Esophagus mucosa (tissue), 1 donor: Measurements from ENCODE around the gene HRAS. TPM values are rescaled to one million over a fixed set of nuclear protein-coding genes. Genes with fewer than 3 reads are reported as not detected.

ENCODE experiments used
- ATAC-seq: fragments of 200-7000 bp; cut with Tn5 transposase; one replicate; pipeline ENCODE4 v1.9.1; 2020
- total RNA-seq: library from RNA; stranded (reverse); gene quantifications from one replicate; pipeline ENCODE4 v1.2.4, GENCODE V29; 2023
- donor health status: DM: yes; HTN: yes; CAD: no.

Gene HRAS
- total RNA-seq, 1 donor from 2014 or later = 118 TPM

- ATAC-seq = no peak
Measured at GRCh38 chr11:553083-553987, 18.0 kb upstream of the HRAS start.

GRCh38 chr11:551596-551995 lies 16.2 kb upstream of the HRAS start:
- no peak for ATAC-seq

- no peak for ATAC-seq
Measured at GRCh38 chr11:551131-551530, 15.8 kb upstream of the HRAS start.

DNA sequence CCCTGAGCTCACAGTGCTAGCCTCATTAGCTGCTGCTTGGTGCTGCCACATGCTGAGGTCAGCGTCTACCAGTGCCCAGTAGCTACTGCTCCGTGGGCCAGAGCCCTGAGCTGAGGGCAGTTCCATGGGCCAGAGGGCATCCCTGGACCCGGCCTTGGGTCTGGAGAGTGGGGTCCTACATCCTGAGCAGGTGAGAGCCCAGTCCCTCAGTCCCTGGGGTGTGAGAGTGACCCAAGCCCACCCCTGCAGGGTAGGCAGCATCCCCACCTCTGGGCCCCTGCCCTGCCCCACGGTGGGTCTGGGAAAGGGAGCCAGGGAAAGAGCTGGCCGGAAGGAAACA lies 15.3 kb upstream of the HRAS start:
- ATAC-seq = no peak

- ATAC-seq = no peak
Measured at GRCh38 chr11:550021-550745, 14.8 kb upstream of the HRAS start.

GRCh38 chr11:548700-549603 lies 13.6 kb upstream of the HRAS start:
- ATAC-seq = no peak

DNA sequence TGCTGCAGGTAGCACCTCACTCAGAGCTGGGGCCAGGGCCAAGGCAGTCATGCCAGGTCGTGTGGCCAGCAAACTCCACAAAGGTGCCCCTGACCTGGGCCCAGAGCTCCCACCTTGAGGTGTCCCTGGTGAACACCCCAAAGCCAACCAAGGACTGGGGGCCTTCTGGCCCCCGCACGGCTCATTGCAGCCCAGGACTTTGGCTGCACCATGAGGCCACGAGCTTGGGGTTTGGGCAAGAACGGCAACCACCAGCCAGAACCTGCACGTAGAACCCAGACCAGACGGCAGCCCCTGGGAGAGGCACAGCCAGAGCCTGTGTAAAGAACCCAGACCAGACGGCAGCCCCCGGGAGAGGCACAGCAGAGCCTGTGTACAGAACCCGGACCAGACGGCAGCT lies 9.8 kb upstream of the HRAS start:
- ATAC-seq = no peak

- ATAC-seq = peak; percentile 3
Measured at GRCh38 chr11:544817-545166, 9.4 kb upstream of the HRAS start.

DNA sequence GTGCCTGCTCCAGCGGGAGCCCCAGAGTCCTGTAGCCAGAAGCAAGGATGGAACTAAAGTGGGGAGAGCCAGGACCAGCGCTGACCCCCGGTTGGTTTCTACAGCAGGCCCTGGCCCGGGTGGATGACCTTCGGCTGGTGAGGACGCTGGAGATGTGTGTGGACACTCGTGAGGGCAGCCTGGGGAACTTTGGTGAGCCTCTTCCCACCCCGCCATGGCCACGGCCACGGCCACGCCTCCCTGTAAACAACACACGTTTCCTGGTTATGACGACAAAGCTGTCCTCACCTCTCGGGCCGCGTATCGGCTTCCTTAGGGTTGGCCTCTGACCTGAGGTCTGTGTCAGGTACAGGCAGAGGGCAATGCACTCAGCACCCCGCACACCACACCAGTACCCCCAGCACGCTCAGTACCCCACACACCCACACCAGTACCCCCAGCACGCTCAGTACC lies 6.1 kb upstream of the HRAS start:
- ATAC-seq = no peak

DNA sequence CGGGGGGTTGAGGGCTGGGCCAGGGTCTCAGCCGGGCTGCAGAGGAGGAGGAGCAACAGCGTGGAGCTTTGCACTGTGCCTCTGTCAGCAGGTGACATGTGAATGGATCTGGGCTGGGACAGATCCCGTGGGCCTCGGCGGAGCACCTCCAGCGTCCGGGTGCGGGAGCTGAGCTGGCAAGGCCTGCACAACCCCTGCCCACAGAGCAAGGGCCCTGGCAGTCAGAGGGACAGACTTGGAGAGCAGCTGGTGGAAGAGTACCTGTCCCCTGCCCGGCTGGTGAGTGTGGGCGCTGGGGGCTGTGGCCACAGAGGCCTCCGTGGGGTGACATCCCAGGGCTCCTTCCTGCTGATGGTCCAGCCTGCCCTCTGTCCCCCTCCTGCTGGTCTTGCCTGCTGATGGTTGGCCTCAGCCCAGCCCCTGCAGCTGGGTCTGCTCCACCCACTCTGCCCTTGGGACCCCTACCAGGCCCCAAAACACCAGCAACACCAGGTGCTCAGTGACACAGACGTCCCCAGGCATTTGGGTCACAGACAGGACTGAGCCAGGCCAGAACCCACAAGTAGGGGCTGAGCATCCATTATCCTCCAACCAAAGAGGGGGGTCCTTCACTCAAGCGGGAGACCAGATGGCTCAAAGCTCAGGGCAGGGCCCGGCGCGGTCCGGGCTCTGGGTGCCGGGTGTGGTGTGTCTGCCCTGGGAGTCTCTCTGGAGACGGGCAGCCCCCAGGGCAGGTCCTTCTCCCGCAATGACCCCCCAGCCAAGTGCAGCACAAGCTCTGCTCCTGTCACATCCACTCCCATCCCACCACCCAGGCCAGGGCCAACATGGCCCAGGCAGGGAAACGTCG lies 5.4 kb upstream of the HRAS start:
- ATAC-seq = no peak

- no peak for ATAC-seq
Measured at GRCh38 chr11:539971-540481, 4.7 kb upstream of the HRAS start.

- no peak for ATAC-seq
Measured at GRCh38 chr11:538431-539051, 3.2 kb upstream of the HRAS start.

DNA sequence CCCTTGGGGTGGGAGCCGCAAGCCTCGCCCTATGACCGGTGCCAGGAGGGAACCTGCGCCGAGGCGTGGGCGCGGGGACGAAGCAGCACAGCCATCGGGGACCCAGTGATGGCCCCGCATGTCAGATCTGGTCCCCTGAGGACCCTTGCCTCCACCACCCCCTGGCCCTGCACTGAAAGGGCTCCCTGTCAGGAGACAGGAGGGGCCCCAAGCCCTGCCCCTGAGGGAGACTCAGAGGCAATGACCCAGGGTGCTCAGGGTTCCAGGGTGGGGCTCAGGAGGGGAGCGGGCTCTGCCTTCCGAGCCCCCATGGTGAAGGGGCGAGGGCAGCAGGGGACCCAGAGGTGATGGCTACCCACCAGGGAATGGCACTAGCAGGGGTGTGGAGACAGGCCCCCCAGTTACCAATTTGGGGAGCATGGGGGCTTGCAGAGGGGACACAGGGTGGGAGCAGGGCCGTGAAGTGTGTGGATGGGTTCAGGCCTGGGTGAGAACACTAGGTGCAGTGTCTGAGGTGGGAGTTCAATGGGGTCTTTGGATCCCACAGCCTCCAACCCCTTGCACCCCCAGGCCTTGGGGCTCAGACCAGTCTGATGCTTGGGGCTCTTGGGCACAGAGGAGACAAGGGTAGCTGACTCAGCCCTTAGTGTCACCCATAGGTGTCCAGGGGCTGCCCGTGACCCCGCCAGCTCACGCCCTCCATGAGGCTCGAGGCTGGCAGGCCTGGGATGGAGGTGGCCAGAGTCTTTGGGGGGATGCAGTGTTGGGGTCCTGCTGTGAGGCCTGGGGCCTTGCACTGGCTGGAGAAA lies 2.5 kb upstream of the HRAS start:
- no peak for ATAC-seq

DNA sequence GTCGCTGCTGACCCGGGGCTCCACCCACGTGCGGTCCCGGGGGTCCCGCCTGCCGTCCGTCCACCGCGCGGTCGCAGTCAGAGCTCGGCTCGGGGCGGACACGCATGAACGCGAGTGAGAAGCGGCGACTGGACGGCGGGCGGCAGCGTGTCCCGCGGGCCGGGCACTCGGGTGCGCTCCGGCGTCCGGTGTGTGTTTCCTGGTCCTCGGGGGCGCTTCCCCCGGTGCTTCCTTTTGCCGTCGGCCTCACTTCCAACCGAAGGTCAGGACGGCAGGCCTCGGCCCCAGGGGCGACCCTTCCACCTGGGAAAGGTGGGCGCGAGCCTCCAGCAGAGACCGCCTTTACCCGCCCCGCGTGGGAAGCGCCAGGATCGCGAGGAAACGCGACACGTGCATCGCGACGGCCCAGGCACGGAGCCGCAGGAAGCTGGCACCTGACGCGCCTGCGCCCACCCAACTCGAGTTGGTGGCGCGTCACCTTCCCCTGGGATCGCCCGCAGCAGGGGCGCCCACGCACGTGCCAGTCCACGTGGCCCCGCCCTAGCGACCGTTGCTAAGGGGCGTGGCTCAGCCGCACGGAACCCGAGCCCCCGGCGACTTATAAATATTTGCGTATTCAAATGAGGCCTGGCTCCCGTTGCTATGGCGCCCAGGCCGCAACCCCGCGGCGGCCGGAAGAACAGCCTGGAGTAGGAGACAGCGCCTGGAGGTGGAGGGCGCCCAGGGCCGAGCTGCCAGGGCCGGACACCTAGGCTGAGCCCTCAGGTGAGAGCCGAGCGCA lies 1.7 kb upstream of the HRAS start, which contains the start of gene LRRC56:
Gene LRRC56, plus strand, starts transcription at position 687 of the 781 bp plus-strand sequence. CDS start 3,158 bp downstream, outside the sequence.
- ATAC-seq = peak; percentile 35

DNA sequence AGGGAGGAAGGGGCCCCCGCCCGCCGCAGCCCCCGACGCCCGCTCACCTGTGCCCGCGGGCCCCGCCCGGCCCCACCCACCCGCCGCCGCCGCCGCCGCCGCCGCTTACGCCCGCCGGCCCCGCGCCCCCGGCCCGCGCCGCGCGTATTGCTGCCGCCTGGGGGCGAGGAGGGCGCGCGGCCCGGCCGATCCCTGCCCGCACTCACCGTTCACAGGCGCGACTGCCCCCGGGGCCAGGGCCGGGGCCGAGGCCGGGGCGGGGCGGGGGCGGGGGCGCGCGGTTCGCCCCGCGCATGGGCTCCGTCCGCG lies 212 bp downstream of the HRAS start:
- ATAC-seq = no peak

DNA sequence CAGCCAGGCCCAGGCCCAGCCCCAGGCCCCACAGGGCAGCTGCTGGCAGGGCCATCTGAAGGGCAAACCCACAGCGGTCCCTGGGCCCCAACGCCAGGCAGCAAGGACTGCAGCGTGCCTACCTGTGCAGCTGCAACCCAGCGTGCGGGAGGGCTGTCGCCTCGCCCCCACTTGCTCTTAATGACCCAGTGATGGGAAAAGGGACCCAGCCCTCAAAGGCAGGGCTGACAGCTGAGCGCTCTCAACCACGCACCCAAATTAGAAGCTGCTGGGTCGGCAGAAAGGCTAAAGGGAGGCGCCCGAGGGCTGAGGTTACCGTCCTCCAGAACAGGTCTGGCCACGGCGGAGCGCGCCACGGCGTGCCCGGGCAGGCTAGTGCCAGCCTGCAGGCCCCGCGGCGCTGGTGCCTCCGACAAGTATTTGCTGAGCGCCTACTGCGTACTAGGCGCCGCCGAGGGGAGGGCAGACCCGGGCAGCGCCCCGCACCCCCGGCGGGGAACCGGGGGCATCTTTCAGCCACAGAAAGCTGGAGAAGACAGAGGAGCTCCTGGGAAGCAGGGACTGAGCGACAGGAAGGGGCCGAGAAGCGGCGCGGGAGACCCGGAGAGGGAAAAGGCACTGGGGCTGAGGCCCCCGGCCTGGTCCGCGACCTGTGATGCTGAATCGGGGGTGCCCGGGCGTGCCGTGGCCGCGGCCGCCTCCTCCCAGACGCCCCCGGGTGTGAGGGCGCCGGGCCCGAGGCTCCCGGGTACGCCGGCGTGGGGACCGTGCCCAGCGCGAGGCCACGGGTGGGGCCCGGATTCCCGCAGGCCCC lies 773 bp downstream of the HRAS start:
- peak; percentile 68 for ATAC-seq

GRCh38 chr11:533586-534395 lies 1.6 kb downstream of the HRAS start:
- no peak for ATAC-seq
